ENCODE data around the gene ACO2.
"Not testable (repeated sequence)": the region's sequence is repeated elsewhere in the genome, so short reads cannot be mapped to it uniquely, and the experiment has no call there.

The ACO2 gene

DNA sequence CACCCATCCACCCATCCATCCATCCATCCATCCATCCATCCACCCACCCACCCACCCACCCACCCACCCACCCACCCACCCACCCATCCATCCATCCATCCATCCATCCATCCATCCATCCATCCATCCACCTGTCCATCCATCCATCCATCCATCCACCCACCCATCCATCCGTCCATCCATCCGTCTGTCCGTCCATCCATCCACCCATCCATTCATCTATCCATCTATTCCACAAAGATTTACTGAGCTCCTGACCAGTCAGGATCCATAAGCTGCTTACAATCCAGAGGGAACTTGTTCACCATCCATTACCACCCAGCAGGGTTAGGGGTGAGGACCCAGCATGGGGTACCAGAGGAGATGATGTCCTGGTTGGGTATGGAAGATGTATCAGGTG lies 103.4 kb downstream of the ACO2 start:
- DNase-seq (ENCODE audit: low read depth), result not testable (repeated sequence)

DNA sequence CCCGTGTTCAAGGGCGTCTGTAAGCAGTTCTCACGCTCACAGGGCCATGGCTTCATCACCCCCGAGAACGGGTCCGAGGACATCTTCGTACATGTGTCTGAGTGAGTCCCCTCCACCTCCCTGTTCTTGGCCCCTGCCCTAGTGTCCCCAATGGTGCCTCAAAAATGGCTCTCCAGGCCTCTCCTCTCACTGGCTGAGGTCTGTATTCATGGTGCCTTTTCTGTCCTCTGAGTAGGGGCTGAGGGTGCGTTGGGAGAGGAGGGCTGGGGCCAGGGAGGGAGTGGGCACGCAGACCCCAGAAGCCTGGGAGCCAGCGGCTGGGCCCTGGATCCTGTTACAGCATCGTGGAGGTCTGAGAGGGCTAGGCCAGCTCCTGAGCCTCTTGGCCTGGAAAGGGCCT lies 104.8 kb downstream of the ACO2 start:
- no peak for DNase-seq (ENCODE audit: low read depth)

DNA sequence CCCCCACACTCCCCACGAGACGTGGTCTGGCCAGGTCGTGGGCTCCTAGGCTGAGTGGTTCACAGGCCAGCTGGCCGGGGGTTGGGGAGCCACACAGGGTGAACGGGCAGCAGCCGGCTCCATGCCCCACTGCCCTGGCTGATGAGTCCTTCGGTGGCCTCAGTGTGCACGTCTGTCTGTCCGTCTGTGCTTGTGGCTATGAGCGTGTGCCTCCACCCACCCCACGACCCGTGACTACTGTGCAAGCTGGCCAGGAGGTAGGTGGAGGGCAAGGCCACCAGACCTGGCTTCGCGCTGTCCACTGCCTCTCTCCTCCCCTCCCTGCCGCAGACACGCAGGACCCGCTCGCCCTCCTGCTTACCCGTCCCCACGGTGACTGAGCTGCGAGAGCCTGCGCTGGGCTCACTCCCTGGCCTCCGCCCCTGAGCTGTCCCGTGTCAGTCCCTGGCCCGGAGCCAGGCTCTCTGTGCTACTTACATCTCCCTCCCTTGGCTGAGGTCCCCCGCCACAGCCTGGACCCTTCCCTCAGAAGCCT lies 106.0 kb downstream of the ACO2 start:
- no peak for DNase-seq (ENCODE audit: low read depth)

DNA sequence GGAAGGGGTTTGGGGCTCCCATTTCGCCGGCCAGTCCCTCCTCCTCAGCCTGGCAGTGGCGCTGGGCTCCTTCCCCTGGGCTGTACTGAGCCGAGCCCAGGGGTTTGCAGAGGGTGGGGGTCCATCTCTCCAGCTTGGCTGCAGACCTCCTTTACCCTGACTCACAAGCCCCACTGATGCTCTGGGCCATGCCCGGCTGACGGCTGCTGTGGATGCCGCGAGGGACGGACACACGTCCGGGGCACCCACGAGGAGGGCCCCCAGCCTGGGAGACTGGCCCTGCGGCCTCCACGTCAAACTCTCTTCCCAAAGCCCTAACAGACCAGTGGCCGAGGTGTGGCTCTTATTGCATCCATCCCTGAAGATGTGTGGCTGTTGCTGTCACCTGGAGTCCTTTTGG lies 106.6 kb downstream of the ACO2 start:
- DNase-seq (ENCODE audit: low read depth), result no peak

DNA sequence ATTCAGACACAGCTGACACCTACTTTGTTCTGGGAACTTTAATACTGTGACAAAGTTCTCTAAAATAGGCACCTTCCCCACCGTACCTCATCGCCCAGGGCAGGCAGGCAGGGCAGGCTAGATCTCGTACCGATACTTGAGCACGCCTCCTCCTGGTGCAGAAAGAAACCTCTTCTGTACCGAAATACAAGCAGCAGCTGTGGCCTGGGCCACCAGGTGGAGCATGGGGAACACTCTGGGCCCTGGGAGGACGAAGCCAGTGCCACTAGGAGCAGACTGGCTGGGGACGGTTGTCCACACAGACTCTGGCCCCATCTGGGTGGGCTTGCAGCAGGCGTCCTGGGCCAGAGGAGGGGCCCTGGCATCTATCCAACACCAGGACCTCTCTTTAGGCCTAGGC lies 108.0 kb downstream of the ACO2 start:
- DNase-seq (ENCODE audit: low read depth), result peak; percentile 64

DNA sequence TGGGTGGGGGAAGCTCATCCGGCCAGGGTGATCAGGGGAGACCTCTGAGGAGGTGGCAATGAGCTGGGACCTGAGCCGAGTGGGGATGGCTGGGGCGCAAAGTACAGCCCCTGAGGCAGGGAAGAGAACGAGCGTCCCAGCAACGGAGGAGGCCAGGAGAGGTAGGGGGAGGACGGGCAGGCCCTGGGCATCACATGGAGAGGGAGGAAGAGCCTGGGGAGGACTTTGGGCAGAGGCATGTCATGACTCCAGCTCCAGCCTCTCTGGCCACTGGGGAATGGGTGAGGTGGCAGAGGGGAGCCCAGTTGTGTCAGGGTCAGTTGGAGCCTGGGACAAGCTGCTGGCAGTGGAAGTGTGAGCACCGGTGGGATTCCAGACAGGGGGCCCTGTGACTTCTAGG lies 109.2 kb downstream of the ACO2 start:
- no peak for DNase-seq (ENCODE audit: low read depth)

Data from EH (cell line).